T-helper 1 cell (primary cell): ENCODE data around the gene KTN1.

ENCODE experiments used
- DNase-seq, 5 donors: peaks; one replicate each; pipeline ENCODE4 v3.0.0-alpha.2; 2012 to 2020

The KTN1 gene

DNA sequence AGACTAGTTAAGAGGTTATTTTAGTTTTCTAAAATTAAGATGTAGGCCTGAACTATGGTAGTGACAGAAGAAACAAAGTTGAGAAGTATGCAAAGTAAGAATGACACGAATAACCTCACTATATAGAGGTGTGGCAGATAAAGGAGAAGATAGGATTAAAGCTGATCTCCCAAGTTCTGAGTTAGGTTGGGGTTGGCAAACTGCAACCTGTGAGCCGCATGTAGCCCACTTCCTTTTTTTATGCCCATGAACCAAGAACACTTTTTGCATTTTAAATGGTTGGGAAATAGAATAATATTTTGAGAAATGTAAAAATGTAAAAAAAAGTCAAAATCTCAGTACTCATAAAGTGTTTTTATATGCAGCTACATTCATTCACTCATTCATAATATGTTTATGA is 34.3 kb downstream of the KTN1 start:
- DNase-seq, result no peak

DNA sequence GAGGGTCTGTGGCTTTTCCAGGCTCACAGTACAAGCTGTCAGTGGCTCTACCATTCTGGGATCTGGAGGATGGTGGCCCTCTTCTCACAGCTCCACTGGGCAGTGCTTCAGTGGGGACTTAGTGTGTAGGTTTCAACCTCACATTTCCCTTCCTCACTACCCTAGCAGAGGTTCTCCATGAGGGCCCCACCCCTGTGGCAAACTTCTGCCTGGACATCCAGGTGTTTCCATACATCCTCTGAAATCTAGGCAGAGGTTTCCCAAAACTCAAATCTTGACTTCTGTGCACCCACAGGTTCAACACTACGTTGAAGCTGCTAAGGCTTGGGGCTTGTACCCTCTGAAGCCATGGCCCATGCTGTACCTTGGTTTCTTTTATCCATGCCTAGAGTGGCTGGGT is 40.3 kb downstream of the KTN1 start:
- no peak for DNase-seq

DNA sequence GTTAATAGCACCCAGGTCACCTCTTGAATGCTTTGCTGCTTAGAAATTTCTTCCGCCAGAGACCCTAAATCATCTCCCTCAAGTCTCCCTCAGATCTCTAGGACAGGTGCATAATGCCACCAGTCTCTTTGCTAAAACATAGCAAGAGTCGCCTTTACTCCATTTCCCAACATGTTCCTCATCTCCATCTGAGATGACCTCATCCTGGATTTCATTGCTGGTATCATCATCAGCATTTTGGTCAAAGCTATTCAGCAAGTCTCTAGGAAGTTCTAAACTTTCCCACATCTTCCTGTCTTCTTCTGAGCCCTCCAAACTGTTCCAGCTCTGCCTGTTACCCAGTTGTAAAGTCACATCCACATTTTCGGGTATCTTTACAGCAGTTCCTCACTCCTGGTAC is 41.0 kb downstream of the KTN1 start:
- no peak for DNase-seq

DNA sequence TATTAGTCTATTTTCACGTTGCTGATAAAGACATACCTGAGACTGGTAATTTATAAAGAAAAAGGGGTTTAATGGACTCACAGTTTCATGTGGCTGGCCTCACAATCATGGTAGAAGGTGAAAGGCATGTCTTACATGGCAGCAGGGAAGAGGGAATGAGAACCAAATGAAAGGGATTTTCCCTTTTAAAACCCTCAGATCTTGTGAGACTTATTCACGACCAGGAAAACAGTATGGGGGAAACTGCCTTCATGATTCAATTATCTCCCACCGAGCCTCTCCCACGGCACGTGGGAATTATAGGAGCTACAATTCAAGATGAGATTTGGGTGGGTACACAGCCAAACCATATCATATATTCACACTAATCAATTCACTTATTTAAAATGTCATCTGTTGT is 41.4 kb downstream of the KTN1 start:
- DNase-seq, result no peak

DNA sequence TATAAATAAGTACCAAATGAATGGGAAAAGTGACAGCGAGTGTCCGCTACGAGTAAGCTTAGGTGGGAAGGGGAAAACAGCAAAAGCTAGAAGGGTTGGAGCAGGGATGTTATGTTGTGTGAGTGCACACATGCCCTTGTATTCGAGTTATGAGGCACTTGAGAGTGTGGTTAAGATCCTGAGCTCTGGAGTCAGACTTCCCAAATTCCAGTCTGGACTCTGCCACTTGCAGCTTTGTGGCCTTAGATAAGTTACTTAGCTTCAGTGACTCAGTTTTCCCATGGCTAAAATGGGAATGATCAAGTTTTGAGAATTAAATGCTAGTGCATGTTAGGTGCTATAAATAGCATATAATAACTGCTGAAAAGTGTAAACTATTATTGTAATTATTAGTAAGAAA is 44.9 kb downstream of the KTN1 start:
- DNase-seq, result no peak

DNA sequence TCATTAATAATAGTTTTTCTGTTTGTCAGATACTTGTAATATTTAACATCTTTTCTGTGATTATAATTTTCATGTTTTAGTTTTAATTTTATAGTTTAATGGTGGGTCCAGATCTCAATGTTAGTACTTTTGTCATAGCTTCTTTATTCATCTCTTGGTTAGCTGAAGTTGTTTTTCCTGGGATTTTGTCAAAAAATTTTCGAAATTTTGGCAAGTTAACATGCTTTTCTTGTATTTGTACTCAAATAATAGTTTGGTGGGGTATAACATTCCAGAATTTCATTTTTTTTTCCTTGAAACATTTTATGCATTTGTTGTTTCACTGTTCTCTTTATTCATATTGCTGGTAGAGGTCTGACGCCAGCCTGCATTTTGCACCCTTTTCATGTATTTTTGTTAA is 45.5 kb downstream of the KTN1 start:
- no peak for DNase-seq

DNA sequence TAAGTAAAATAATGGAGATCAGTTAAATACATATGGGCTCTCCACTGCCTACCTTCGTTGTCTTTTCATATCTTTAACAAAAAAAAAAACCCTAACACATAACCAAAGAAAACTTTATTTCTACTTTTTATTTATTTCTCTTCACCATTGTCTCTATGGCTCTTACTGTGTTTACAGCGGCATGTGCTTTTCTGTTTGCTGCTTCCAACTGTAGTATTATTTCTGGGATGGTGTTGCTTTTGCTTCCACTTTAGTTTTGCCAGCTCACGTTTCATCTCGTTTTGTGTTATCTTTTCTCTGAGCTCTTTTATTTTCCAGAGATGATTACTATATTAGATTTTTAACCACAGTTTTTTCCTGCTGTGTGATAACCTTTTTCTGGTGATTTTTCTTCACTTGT is 46.1 kb downstream of the KTN1 start:
- DNase-seq, result no peak

DNA sequence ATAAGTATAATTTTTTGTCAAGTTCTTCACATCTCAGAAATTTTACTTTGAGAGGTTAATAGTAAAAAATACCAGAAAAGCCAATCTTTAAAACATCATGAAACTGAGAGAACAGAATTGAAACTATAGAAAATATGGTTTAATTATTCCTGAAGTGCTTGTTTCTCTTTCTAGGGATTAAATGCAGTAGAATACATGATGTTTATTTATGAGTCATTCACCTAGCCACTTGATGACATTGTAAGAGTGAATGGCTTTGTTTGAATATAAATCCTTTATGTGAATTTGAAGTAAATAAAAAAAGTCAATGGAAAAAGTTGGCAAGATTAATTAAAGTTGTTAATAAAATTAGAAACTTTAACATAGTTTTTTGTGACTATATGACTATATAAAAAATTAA is 48.4 kb downstream of the KTN1 start:
- DNase-seq, result no peak

DNA sequence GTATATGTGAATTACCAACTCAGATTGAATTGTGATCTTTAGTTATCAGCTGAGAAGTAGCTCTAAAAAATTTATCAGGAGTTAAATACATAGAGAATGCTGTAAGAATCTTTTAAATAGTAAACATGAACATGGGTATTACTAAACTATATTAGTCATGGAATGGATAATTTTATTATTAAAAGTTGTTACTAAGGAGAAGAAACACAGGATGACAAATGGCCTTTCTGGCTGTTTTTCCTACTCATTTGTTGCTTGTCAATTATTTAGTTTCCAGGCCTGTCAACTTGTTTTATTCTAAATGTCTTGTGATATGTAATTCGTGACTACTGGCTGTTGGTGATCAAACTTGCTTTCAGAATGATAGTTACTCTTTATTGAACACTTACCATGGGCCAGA is 58.7 kb downstream of the KTN1 start:
- no peak for DNase-seq

DNA sequence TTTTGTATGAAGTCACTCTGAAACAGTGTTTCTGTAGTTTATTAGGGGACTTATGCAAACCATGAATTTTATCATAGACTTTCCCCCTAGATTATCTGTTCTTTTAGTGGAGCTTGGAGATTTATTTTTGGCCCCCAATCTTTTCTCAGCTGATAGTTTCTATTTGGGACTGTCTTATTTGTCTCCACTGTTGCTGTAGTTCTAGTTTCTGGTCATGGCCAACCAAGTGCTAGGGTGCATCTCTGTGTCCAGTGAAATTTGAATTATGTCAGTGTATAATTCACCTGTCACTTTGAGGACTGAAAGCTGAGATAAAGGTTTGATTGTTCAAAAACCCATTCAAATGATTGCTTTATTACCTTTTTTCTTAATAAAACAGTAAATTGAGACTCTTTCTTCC is 61.3 kb downstream of the KTN1 start:
- DNase-seq, result no peak

DNA sequence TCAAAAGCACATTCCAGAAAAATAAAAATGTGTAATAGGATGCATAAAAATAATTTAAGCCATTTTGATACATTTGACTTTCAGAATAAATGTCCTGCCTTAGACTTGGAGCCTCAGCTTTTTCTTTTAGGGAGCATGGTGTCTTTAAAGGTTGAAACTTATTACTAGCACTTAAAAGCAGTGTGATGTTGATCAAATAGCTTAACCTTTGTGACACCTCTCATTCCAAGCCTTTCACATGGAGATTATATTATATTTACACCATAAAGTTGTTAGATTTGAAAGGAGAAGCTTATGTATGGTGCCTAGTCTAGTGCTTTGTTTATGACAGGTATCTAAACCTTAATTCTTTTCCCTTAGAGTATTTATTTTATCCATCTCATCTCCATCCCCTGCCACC is 61.9 kb downstream of the KTN1 start:
- no peak for DNase-seq

DNA sequence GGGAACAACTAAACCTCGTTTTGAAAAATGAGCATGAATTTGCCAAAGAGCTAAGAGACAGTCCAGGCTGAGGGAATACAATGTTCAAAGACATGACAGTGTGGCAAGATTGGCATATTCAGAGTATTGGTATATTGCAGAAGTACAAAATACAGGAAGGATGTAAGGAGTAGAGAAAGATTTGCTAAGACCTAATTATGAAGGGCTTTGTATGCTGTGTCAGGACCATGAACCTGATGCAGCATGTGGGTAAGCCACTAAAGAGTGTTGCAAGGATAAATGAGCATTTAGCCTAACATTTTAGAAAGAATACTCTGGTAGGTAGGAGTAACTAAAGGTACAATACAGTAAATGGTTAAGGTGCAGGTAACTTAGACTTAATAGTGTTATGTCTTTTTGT is 65.1 kb downstream of the KTN1 start:
- DNase-seq, result no peak

DNA sequence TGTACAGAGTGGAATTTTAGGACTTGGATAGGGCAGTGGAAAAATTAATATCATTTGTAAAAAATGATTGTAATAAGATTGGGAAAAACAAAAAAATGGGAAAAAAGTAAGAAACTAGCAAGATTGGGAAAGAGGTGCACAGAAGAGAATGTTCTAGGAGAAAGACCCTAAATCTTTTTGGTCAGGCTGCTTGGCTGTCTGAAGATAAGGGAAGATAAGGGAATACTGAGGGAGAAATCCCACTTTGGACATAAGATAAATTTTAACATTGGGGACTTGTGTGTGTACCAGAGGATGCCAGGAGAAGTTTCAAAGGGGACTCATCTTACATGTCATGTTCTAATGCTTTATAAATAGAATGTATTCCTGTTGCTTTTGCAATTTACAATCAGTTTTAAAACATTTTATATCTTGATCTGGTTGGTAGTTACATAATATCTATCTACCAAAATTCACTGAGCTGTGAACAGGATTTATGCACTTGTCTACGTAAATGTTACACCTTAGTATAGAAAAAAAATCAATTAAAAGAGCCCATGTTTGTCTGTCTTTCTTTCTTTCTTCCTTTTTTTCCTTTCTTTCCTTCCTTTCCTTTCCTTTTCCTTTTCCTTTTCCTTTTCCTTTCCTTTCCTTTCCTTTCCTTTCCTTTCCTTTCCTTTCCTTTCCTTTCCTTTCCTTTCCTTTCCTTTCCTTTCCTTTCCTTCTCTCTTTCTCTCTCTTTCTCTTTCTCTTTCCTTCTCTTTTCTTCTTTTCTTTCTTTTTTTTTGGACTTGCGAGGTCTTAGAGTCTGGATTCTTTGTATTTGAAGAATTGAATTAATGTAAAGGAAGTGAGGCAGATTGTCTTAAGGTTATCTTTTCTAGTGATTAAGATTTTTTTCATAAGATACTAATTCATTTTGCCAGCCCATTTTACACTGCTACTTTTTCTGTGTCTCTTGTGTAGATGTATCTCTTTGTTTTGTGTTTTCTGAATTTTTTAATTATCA is 66.1 kb downstream of the KTN1 start:
- DNase-seq, result no peak

DNA sequence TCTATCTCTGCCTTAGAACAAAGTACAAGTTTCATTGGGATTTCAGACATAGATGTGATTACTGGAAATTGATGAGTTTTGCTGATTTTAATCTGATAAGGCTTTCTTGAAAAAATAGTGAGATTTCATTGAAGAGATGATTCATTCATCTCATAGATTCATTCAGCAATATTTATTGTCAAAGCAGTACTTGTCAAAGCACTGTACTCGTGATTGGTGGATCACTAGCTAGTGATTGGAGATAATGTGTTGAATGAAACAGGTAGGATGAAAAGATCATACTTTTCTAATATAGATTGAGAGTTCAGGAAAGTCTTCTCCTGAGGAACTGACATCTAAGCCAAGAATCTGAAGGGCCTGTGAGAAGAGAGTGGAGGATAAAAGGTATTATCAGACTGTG is 71.0 kb downstream of the KTN1 start:
- peak in 1 of 5 donors; percentile 4 for DNase-seq

DNA sequence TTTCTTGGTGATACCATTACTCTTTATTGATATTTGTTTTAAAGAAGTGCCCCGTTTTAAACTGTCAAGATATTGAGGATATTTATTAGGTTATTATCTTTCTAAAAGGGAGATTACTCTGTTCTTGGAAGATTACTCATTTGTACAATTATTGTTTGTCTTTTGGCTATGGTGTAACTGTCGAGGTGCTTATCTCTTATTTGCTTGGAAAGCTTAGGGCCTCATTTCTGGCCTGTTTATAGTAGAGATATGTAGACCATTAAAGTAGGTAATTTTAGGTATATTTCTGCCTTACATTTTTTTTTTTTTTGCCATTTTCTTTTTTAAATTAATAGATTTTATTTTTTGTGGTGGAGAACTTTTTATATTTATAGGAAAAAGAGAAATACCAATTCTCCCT is 74.2 kb downstream of the KTN1 start:
- no peak for DNase-seq

DNA sequence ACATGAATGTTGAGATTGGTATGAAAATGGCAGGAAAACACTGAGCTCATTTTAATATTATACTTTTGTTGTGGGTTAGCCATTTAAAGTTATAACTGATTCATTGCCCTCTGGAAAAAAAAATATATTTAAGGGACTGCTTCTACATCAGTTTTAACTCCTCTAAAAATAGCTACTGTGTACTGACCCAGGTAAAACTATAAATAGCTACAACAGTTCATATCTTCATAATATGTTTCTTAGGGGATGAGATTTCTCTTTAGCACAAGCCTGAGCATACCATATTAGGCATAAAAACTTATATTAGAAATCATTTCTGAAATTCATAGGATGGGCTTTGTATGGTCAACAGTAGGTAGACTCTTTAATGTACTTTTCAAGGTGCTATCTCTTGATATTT is 81.0 kb downstream of the KTN1 start:
- no peak for DNase-seq

DNA sequence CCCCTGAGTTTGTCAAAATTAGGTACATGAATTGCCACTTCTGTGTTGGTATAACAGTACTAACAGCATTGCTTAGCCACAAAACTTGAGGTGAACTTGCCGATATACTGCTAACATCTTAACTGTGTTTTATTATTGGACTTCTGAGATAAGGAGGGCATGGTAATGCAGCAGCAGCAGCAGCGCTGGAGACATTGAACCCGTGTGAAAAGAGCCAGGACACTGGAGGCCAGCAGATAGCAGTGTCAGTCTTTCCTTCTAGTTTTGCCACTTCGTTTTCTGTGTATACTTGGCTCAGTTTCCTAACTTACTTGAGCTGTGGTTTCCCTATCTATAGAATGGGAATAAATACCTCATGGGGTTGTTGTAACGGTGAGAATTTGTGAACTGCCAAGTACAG is 82.7 kb downstream of the KTN1 start:
- DNase-seq, result no peak

DNA sequence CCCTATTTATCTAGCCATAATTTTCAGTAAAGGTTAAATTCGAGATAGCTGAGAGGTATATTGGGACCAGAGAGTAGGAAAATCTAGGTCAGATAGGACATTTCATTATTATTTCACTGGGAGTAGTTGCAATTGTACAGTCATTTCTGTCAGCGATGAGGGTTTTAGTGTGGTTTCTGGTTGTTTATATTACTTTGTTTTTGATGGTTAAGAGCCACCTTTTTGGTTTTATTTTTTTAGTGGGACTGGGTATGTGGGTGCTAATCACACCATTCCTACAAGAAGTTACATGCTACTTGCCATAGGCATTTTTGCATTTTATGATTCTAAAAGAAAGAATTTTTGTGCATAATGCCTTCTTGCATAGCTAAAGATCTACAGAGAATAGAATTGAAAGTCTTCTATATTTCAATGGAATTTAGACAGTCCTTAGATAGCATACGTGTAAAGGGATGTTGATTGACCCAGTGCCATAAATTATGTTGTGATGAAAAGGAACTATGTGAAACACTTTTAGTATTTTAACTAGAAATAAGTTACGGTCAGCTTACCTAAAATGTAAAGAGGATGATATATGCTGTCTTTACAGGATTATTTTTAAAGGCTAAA is 85.2 kb downstream of the KTN1 start:
- DNase-seq, result peak in 1 of 5 donors; percentile 35

DNA sequence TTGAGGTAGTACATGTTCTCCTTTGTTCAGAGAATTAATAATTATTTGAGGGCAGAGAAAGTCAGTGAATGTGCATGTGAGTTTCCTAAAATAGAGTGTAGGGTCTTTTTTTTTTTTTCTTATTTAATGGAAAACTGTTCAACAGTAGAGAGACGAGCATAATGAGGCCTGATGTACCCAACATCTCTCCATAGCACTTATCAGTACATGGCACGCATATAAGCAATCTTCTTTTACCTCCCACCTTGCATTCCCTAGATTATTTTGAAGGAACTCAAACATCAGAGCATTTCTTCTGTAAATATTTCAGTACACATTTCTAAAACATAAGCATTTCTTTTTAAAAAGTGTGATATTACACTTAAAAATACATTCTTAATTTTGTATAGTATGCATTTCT is 87.8 kb downstream of the KTN1 start:
- no peak for DNase-seq

DNA sequence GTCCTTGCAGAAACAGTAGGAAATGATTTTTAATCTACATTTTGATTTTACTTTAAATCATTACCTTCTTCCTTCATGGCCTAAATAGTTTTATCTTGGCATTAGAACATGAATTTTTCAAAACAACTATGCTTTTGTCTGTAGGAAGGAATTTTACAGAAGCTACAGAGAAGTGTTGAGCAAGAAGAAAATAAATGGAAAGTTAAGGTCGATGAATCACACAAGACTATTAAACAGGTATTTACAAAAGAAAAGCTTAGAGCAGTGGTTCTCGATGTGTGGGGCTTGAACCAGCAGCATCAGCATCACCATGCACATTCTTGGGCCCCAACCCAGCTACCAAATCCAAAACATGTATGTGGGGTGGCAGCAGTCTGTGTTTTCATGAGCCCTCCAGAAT is 91.6 kb downstream of the KTN1 start:
- no peak for DNase-seq

DNA sequence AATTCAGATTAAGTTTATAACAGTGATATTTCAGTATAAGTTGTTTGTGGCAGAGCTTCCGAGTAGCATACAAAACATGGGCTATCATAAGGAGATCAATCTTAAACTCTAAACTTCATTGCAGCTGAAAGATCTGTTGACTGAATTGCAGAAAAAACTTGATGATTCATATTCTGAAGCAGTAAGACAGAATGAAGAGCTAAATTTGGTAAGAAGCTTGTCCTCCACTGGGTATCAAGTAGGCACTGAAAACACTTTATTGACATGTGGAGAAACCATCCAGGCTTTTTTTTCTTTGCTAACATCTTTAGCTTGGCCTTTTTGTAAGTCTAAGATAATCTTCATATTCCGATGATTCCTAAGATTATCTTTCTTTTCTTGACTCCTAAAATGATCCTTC is 93.0 kb downstream of the KTN1 start:
- DNase-seq, result no peak

DNA sequence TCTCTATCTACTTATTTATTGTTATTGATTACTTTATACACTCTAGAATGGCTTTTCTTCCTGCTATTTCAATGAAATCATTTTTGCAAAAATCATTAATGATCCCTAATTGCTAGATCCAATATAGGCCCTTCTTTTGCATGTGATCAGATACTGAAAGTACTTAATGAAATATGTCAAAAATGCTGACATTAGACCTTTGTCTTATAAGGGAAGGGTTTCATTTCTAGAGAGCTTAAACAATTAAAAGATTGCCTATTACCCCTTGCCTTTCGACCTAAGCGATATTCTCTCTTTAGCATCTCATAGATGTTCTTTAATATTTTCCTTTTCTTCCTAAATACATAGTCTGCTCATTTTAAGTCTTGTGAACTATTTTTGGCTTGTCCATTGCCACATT is 101.1 kb downstream of the KTN1 start:
- DNase-seq, result no peak

DNA sequence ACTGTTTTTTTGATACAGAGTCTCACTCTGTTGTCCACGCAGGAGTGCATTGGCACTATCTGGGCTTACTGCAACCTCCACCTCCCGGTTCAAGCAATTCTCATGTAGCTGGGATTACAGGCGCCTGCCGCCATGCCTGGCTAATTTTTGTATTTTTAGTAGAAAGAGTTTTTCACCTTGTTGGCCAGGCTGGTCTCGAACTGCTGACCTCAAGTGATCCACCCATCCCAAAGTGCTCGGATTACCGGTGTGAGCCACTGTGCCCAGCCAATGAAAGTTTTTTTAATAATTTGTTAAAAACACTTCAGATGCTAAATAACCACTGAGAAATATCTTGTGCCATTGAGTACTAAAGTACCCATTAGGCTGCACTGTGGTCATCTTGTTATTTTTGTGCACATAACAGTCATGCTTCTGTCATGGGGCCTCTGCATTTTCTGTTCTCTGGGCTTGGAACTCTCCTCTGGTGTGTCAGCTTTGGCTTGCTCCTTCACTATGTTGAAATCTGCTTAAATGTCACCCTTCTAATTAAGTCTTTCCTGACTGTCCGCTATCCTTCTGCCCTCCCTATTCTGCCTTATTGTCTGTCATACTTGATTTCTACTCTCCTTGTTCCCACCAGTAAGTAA is 105.1 kb downstream of the KTN1 start:
- DNase-seq, result no peak

DNA sequence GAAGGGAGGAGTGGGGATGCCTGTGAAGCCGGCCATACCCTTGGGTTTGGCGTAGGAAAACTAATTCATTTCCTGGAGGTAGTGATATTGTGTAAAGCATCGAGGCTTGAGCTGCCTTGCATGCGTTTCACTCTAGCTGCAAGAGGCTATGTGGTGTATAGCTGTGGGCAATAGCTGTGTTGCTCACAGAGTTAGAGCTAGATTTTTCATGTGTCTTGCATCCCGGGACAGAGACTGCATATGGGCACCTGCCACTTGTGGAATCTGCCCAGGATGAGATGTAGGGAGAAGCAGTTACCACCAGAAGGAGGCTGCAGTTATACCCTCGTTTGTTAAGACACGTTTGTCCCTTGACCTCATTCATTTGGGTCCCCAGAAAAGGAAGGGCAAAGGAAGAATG is 106.7 kb downstream of the KTN1 start:
- no peak for DNase-seq
